ENCODE results near the gene ARHGAP28.

The ARHGAP28 gene

GRCh38 chr18:6810191-6810590 is 80.7 kb downstream of the ARHGAP28 start:
- Histone ChIP-seq H3K79me2 (no peaks in the 10 kb centered on the region), H3K27ac (no peak overlapping the region), H3K4me2 (ENCODE audit: low read length) (no peak overlapping the region), H3K9me3 (ENCODE audit: control insufficient read depth, low read length) (no peaks in the 10 kb centered on the region), H3K9ac (no peak overlapping the region), H3K4me1 (no peaks in the 10 kb centered on the region), H3K4me3 (ENCODE audit: low read depth, low read length) (no peak overlapping the region), H3K27me3 (ENCODE audit: control insufficient read depth, insufficient read depth, low read length) (no peaks in the 10 kb centered on the region), H2AFZ (no peak overlapping the region), H3K36me3 (ENCODE audit: control insufficient read depth, insufficient read depth, low read length) (no peaks in the 10 kb centered on the region)
- no peak for TF ChIP-seq CTCF (IDR thresholded peaks at IDR 0.05)

- Histone ChIP-seq H3K4me1 (no peaks in the 10 kb centered on the region), H3K4me3 (ENCODE audit: low read depth, low read length) (no peak overlapping the region), H2AFZ (no peak overlapping the region), H3K9ac (no peak overlapping the region), H3K27ac (no peak overlapping the region), H3K4me2 (ENCODE audit: low read length) (no peak overlapping the region), H3K36me3 (ENCODE audit: control insufficient read depth, insufficient read depth, low read length) (no peaks in the 10 kb centered on the region), H3K9me3 (ENCODE audit: control insufficient read depth, low read length) (no peaks in the 10 kb centered on the region), H3K79me2 (no peaks in the 10 kb centered on the region), H3K27me3 (ENCODE audit: control insufficient read depth, insufficient read depth, low read length) (no peaks in the 10 kb centered on the region)
- no peak for TF ChIP-seq CTCF (IDR thresholded peaks at IDR 0.05)
These were observed 82.3 kb downstream of the ARHGAP28 start for GRCh38 chr18:6811816-6812215.

GRCh38 chr18:6814882-6815425 is 85.4 kb downstream of the ARHGAP28 start:
- Histone ChIP-seq H3K36me3 (ENCODE audit: control insufficient read depth, insufficient read depth, low read length) (no peaks in the 10 kb centered on the region), H3K4me1 (no peaks in the 10 kb centered on the region), H3K79me2 (no peaks in the 10 kb centered on the region), H3K4me3 (ENCODE audit: low read depth, low read length) (no peak overlapping the region), H3K9me3 (ENCODE audit: control insufficient read depth, low read length) (no peaks in the 10 kb centered on the region), H3K9ac (no peak overlapping the region), H3K27me3 (ENCODE audit: control insufficient read depth, insufficient read depth, low read length) (no peaks in the 10 kb centered on the region), H2AFZ (no peak overlapping the region), H3K4me2 (ENCODE audit: low read length) (no peak overlapping the region), H3K27ac (no peak overlapping the region)
- no peak for TF ChIP-seq CTCF (IDR thresholded peaks at IDR 0.05)

GRCh38 chr18:6816154-6816553 is 86.6 kb downstream of the ARHGAP28 start:
- Histone ChIP-seq H2AFZ (no peak overlapping the region), H3K9me3 (ENCODE audit: control insufficient read depth, low read length) (no peaks in the 10 kb centered on the region), H3K4me3 (ENCODE audit: low read depth, low read length) (no peak overlapping the region), H3K9ac (no peak overlapping the region), H3K79me2 (no peaks in the 10 kb centered on the region), H3K27ac (no peak overlapping the region), H3K36me3 (ENCODE audit: control insufficient read depth, insufficient read depth, low read length) (no peaks in the 10 kb centered on the region), H3K4me2 (ENCODE audit: low read length) (no peak overlapping the region), H3K27me3 (ENCODE audit: control insufficient read depth, insufficient read depth, low read length) (no peaks in the 10 kb centered on the region), H3K4me1 (no peaks in the 10 kb centered on the region)
- no peak for TF ChIP-seq CTCF (IDR thresholded peaks at IDR 0.05)

- Histone ChIP-seq H3K4me1 (no peaks in the 10 kb centered on the region), H3K9ac (no peak overlapping the region), H2AFZ (no peak overlapping the region), H3K4me2 (ENCODE audit: low read length) (no peak overlapping the region), H3K79me2 (no peaks in the 10 kb centered on the region), H3K27ac (no peak overlapping the region), H3K4me3 (ENCODE audit: low read depth, low read length) (no peak overlapping the region), H3K36me3 (ENCODE audit: control insufficient read depth, insufficient read depth, low read length) (no peaks in the 10 kb centered on the region), H3K9me3 (ENCODE audit: control insufficient read depth, low read length) (no peaks in the 10 kb centered on the region), H3K27me3 (ENCODE audit: control insufficient read depth, insufficient read depth, low read length) (no peaks in the 10 kb centered on the region)
- TF ChIP-seq CTCF (IDR thresholded peaks at IDR 0.05) = no peak
These were observed 89.8 kb downstream of the ARHGAP28 start for GRCh38 chr18:6819332-6819731.
